HG02973 (cell line): Measurements from ENCODE around the gene PLPP4.
A peak's percentile ranks its signal among the peaks of the same experiment; 100 is the strongest.

ENCODE experiments used
- ATAC-seq: cut with Tn5 transposase; IDR thresholded peaks from one replicate; pipeline ENCODE4 v1.9.1; 2021; ENCODE audit warnings: moderate library complexity; ENCODE audit not compliant: unreplicated experiment

Gene PLPP4

GRCh38 chr10:120607016-120607709 lies 150.1 kb downstream of the PLPP4 start:
- ATAC-seq: peak; percentile 15

DNA sequence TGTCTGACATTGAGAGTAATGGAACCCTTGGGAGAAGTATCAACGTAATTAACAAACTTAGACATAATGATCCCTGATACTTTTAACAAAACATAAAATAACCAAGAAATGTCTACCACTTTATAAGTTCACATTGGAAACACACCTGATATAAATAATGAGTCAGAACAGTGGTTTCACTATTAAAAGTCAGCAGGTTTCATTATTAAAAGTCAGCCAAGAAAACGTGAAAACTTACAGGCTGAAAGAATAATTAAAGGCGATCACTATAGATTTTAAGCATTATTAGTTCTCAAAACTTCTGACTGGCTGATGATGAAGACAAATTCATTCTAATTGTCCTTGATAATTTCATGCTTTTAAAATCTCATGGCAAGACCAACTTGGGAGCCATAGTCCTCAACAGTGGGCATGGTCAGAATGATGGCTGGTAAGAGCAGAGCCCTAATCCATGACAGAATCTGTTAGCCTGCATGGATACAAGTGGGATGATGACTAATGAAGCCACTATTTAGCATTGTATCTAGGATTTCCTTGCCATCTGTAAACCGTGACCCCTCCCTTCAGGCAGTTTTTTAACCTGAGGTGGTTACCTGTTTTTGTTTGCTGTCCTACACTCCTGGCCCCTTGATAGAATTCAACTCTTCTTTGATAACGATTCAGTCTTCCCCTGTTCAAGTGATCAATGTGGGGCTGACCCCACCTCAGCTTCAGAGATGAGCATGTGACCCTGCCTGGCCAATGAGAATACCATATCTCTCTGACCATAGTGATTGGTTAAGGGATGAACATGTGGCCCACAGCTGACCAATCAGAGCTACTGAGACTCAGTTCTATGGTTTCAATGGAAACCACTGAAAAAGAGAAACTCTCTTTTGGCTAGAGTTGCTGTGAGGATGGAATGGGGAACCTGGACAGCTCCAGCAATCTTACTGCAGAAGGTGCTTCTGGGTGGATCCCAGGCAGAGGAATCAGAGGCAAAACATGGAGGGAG lies 151.0 kb downstream of the PLPP4 start:
- ATAC-seq: peak; percentile 38

- no peak for ATAC-seq
Observed at GRCh38 chr10:120609006-120609405, 152.0 kb downstream of the PLPP4 start.

DNA sequence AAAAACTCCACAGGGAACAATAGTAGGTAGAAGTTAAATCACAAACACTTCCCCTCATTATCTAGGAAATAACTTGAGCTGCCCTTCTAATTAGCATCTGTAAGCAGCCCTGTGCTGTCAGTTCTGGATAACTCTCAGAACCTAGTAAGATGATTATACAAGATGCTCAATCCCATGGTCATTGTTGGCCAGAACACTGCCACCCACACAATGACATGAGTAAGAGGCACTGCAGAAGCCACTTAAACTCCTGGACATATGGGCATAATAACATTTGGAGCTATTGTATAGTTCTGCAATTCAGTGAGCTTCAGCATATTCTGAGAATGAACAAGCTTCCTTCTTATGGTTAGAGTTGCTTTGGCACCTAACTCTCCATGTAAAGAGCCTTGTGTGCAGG lies 153.8 kb downstream of the PLPP4 start:
- ATAC-seq: no peak

DNA sequence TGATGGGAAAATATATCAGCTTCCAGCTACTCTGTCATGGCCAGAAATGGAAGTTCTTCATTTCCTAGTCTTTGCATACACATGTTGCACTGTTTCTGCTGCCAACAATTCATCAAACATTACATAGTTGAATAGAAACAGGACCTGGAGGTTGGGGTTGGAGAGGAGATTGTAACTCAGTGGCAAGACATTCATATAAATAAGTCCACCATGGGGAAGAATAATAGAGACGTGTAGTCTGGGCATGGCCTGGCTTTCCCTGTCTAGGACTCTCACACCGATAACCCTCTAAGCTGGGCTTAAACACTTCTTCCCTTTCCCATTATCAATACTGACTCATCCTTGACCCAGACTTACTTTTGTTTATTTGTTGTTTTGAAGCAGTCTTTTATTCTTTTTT lies 155.7 kb downstream of the PLPP4 start:
- no peak for ATAC-seq

GRCh38 chr10:120613180-120613579 lies 156.2 kb downstream of the PLPP4 start:
- no peak for ATAC-seq

GRCh38 chr10:120614680-120615079 lies 157.7 kb downstream of the PLPP4 start:
- no peak for ATAC-seq

GRCh38 chr10:120616311-120616911 lies 159.4 kb downstream of the PLPP4 start:
- ATAC-seq: no peak

DNA sequence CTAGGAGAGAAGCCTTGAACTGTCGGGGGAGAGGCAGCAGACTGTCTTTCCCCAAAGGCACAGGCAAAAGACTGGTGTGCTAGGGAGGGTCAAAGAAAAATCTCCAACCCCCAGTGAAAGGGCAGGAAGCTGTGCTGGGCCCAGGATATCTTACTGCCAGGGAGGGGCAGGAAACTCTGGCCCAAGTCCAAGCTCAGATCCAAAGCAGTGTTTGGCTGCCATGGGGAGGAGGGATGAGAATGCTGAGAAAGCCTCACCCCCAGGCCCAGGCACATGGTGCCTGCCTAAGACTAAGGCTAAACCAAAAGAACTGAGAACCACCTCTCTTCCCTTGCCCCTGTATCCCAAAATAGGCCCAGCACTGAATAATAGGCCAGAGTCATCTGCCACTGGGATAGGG lies 171.2 kb downstream of the PLPP4 start:
- no peak for ATAC-seq

DNA sequence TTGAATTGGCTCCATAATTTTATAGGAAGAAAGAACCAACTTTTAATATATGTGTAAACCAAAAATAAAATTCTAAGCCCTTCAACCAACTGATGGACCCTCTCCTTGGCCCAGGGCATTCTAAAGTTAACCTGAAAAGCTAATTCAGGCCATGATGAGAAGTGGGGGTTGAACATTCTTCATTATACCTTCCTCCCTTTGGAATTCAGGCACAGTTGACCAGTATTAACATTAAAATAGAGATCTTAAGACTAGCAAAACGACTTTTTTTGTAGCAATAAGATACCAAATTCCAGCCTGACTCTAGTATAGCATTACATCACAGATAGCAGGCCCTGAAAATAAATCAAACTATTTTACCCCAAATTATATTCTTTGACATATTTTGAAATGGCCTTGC lies 173.2 kb downstream of the PLPP4 start:
- ATAC-seq: no peak

DNA sequence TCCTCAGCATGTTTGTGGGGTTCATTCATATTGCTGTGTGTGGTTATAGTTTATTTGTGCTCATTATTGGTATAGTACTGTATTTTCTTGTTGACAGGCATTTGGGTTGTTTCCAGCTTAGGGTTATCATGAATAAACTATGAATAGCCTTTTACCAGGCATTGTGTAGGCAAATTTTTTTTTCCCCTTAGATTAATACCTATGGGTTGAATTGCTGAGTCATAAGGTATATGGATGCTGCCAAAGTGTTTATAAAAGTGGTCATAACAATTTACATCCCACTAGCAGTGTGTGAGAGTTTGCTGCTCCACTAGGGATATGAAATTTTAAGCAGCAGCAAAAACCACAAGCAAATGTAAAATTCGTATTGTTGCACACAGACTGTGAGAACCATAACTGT lies 175.0 kb downstream of the PLPP4 start:
- ATAC-seq: no peak

GRCh38 chr10:120632942-120633341 lies 175.9 kb downstream of the PLPP4 start:
- ATAC-seq: no peak

DNA sequence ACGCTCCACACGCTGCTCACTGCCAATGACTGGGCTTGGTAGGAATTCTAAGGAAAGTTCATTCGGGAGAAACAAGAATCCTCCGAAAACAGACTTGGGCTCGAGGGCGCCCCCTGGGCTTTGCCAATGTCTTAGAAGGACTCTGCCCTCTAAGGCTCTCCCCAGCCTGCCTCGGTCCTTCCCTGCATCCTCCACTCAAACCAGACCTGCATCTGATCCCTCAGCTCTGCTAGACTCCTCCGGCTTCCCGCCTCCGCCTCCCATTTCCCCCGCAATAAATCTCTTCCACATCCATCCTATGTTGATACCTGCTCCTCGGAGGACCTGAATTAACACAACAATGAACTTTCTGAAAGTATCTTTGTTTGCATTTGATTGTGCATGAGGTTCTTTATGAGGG lies 177.6 kb downstream of the PLPP4 start:
- ATAC-seq: no peak
